Measurements from ENCODE around the gene NTHL1. TPM values are rescaled to one million over a fixed set of nuclear protein-coding genes. Genes with fewer than 3 reads are reported as not detected.
A peak's percentile ranks its signal among the peaks of the same experiment; 100 is the strongest.

The NTHL1 gene
- total RNA-seq, 2 experiments from 2014 or later = 30.6 to 32.0 TPM

GRCh38 chr16:2078691-2079090, 31.1 kb upstream of the NTHL1 start:
- Mint-ChIP-seq H3K36me3 (no peaks in the 10 kb centered on the region), H3K27ac (no peak overlapping the region), H3K9me3 (no peaks in the 10 kb centered on the region), H3K4me1 (peaks cover 2% of the 10 kb centered on the region), H3K27me3 (no peaks in the 10 kb centered on the region), H3K4me3 (no peak overlapping the region)
- DNase-seq = no peak

- Mint-ChIP-seq H3K27me3 (no peaks in the 10 kb centered on the region), H3K4me3 (no peak overlapping the region), H3K9me3 (no peaks in the 10 kb centered on the region), H3K4me1 (peaks cover 2% of the 10 kb centered on the region), H3K27ac (no peak overlapping the region), H3K36me3 (no peaks in the 10 kb centered on the region)
- DNase-seq = no peak
Observed at GRCh38 chr16:2078096-2078495, 30.5 kb upstream of the NTHL1 start.

GRCh38 chr16:2077696-2078095, 30.1 kb upstream of the NTHL1 start:
- H3K4me1 Mint-ChIP-seq = no peaks in the 10 kb centered on the region
- no peak overlapping the region for H3K27ac Mint-ChIP-seq
- DNase-seq = no peak
- H3K4me3 Mint-ChIP-seq = no peak overlapping the region
- no peaks in the 10 kb centered on the region for H3K36me3 Mint-ChIP-seq
- no peaks in the 10 kb centered on the region for H3K9me3 Mint-ChIP-seq
- no peaks in the 10 kb centered on the region for H3K27me3 Mint-ChIP-seq

GRCh38 chr16:2077016-2077415, 29.4 kb upstream of the NTHL1 start:
- no peak for DNase-seq
- H3K4me1 Mint-ChIP-seq = no peaks in the 10 kb centered on the region
- no peak overlapping the region for H3K27ac Mint-ChIP-seq
- no peaks in the 10 kb centered on the region for H3K36me3 Mint-ChIP-seq
- no peaks in the 10 kb centered on the region for H3K27me3 Mint-ChIP-seq
- H3K9me3 Mint-ChIP-seq = no peaks in the 10 kb centered on the region
- H3K4me3 Mint-ChIP-seq = no peak overlapping the region

GRCh38 chr16:2076072-2076865, 28.6 kb upstream of the NTHL1 start:
- H3K27me3 Mint-ChIP-seq = no peaks in the 10 kb centered on the region
- H3K4me1 Mint-ChIP-seq = no peaks in the 10 kb centered on the region
- H3K27ac Mint-ChIP-seq = no peak overlapping the region
- no peaks in the 10 kb centered on the region for H3K9me3 Mint-ChIP-seq
- H3K36me3 Mint-ChIP-seq = no peaks in the 10 kb centered on the region
- H3K4me3 Mint-ChIP-seq = no peak overlapping the region
- DNase-seq = no peak

GRCh38 chr16:2075631-2076030, 28.0 kb upstream of the NTHL1 start:
- no peaks in the 10 kb centered on the region for H3K9me3 Mint-ChIP-seq
- H3K27ac Mint-ChIP-seq = no peak overlapping the region
- no peak overlapping the region for H3K4me3 Mint-ChIP-seq
- H3K27me3 Mint-ChIP-seq = no peaks in the 10 kb centered on the region
- DNase-seq = no peak
- H3K4me1 Mint-ChIP-seq = no peaks in the 10 kb centered on the region
- H3K36me3 Mint-ChIP-seq = no peaks in the 10 kb centered on the region

GRCh38 chr16:2074071-2074470, 26.4 kb upstream of the NTHL1 start:
- H3K36me3 Mint-ChIP-seq = peaks cover 1% of the 10 kb centered on the region
- no peaks in the 10 kb centered on the region for H3K9me3 Mint-ChIP-seq
- H3K4me1 Mint-ChIP-seq = no peaks in the 10 kb centered on the region
- DNase-seq = no peak
- no peak overlapping the region for H3K27ac Mint-ChIP-seq
- H3K27me3 Mint-ChIP-seq = no peaks in the 10 kb centered on the region
- H3K4me3 Mint-ChIP-seq = no peak overlapping the region

- no peak for DNase-seq
- H3K27me3 Mint-ChIP-seq = no peaks in the 10 kb centered on the region
- H3K9me3 Mint-ChIP-seq = no peaks in the 10 kb centered on the region
- H3K27ac Mint-ChIP-seq = no peak overlapping the region
- H3K36me3 Mint-ChIP-seq = peaks cover 1% of the 10 kb centered on the region
- no peaks in the 10 kb centered on the region for H3K4me1 Mint-ChIP-seq
- no peak overlapping the region for H3K4me3 Mint-ChIP-seq
Observed at GRCh38 chr16:2072926-2073325, 25.3 kb upstream of the NTHL1 start.

GRCh38 chr16:2071454-2072202, 24.0 kb upstream of the NTHL1 start:
- DNase-seq = no peak
- Mint-ChIP-seq H3K36me3 (peaks cover 4% of the 10 kb centered on the region), H3K27me3 (no peaks in the 10 kb centered on the region), H3K4me1 (no peaks in the 10 kb centered on the region), H3K9me3 (no peaks in the 10 kb centered on the region), H3K4me3 (no peak overlapping the region), H3K27ac (peak overlapping the region; percentile 29)

GRCh38 chr16:2070576-2071453, 23.2 kb upstream of the NTHL1 start:
- H3K9me3 Mint-ChIP-seq = no peaks in the 10 kb centered on the region
- DNase-seq = no peak
- no peak overlapping the region for H3K27ac Mint-ChIP-seq
- no peak overlapping the region for H3K4me3 Mint-ChIP-seq
- peaks cover 10% of the 10 kb centered on the region for H3K36me3 Mint-ChIP-seq
- no peaks in the 10 kb centered on the region for H3K27me3 Mint-ChIP-seq
- no peaks in the 10 kb centered on the region for H3K4me1 Mint-ChIP-seq

GRCh38 chr16:2066139-2066538, 18.5 kb upstream of the NTHL1 start:
- H3K27me3 Mint-ChIP-seq = no peaks in the 10 kb centered on the region
- no peak overlapping the region for H3K4me3 Mint-ChIP-seq
- no peak for DNase-seq
- no peak overlapping the region for H3K27ac Mint-ChIP-seq
- H3K9me3 Mint-ChIP-seq = no peaks in the 10 kb centered on the region
- H3K36me3 Mint-ChIP-seq = peaks cover 11% of the 10 kb centered on the region
- no peaks in the 10 kb centered on the region for H3K4me1 Mint-ChIP-seq

GRCh38 chr16:2064368-2064945, 16.8 kb upstream of the NTHL1 start:
- H3K9me3 Mint-ChIP-seq = no peaks in the 10 kb centered on the region
- H3K4me3 Mint-ChIP-seq = no peak overlapping the region
- DNase-seq = no peak
- H3K4me1 Mint-ChIP-seq = no peaks in the 10 kb centered on the region
- H3K27me3 Mint-ChIP-seq = no peaks in the 10 kb centered on the region
- H3K36me3 Mint-ChIP-seq = peaks cover 10% of the 10 kb centered on the region
- H3K27ac Mint-ChIP-seq = no peak overlapping the region

GRCh38 chr16:2063861-2064260, 16.2 kb upstream of the NTHL1 start:
- no peak overlapping the region for H3K27ac Mint-ChIP-seq
- no peaks in the 10 kb centered on the region for H3K4me1 Mint-ChIP-seq

GRCh38 chr16:2062801-2063200, 15.2 kb upstream of the NTHL1 start:
- Mint-ChIP-seq H3K27me3 (no peaks in the 10 kb centered on the region), H3K27ac (no peak overlapping the region), H3K4me3 (no peak overlapping the region), H3K4me1 (no peaks in the 10 kb centered on the region), H3K9me3 (no peaks in the 10 kb centered on the region), H3K36me3 (peaks cover 10% of the 10 kb centered on the region)
- DNase-seq = no peak

More at GRCh38 chr16:2063861-2064260, 16.2 kb upstream of the NTHL1 start:
- Mint-ChIP-seq H3K9me3 (no peaks in the 10 kb centered on the region), H3K4me3 (no peak overlapping the region), H3K27me3 (no peaks in the 10 kb centered on the region), H3K36me3 (peaks cover 10% of the 10 kb centered on the region)
- no peak for DNase-seq

GRCh38 chr16:2061526-2061925, 13.9 kb upstream of the NTHL1 start:
- no peak for DNase-seq
- no peak overlapping the region for H3K27ac Mint-ChIP-seq
- H3K9me3 Mint-ChIP-seq = no peaks in the 10 kb centered on the region
- H3K4me3 Mint-ChIP-seq = no peak overlapping the region
- no peaks in the 10 kb centered on the region for H3K4me1 Mint-ChIP-seq
- peaks cover 7% of the 10 kb centered on the region for H3K36me3 Mint-ChIP-seq
- no peaks in the 10 kb centered on the region for H3K27me3 Mint-ChIP-seq
